K562 (cell line): ENCODE measurements around the gene RNLS.

Experiments
- HBP1 ChIP-seq: fragments of 450-650 bp; formaldehyde crosslinking; IDR thresholded peaks from 2 replicates; pipeline ENCODE4 v1.4.0; 2022; ENCODE audit warnings: missing genetic modification characterization
- MAFK ChIP-seq: IDR thresholded peaks from 2 replicates; pipeline ENCODE4 v1.6.1; 2011; ENCODE audit warnings: low read length, improper control_type of control experiment
- MXI1 ChIP-seq: IDR thresholded peaks from 2 replicates; pipeline ENCODE4 v1.6.1; 2011; ENCODE audit warnings: low read depth, mild to moderate bottlenecking, improper control_type of control experiment, low read length
- SMARCC2 ChIP-seq: fragments of 450-650 bp; IDR thresholded peaks from 2 replicates; pipeline ENCODE4 v1.6.1; 2017; ENCODE audit warnings: antibody characterized with exemption, moderate library complexity, mild to moderate bottlenecking, low read depth
- SMC3 ChIP-seq: conservative IDR thresholded peaks from 2 replicates; pipeline ENCODE4 v1.6.1; 2011; ENCODE audit warnings: low read depth, low read length, improper control_type of control experiment; ENCODE audit not compliant: insufficient read depth
- ZBTB8A ChIP-seq: fragments of 450-650 bp; IDR thresholded peaks from 2 replicates; pipeline ENCODE4 v1.6.1; 2018; ENCODE audit warnings: mild to moderate bottlenecking, moderate library complexity; ENCODE audit not compliant: partially characterized antibody

GRCh38 chr10:88389456-88389855, 193.7 kb downstream of the RNLS start:
- no peak for TF ChIP-seq SMC3
- TF ChIP-seq MAFK = no peak
- TF ChIP-seq ZBTB8A = no peak
- no peak for TF ChIP-seq MXI1
- TF ChIP-seq HBP1 (CRISPR knock-in tag) = no peak
- no peak for TF ChIP-seq SMARCC2
